Measurements from ENCODE around the gene OGDHL. TPM values are rescaled to one million over a fixed set of nuclear protein-coding genes. Genes with fewer than 3 reads are reported as not detected.

The OGDHL gene
- total and polyA plus RNA-seq, 9 of the 15 experiments (the other 6 are each of a cell fraction or from before 2014, with no cell fraction given) = 0.01 to 1.8 (median 0.91) TPM

- Histone ChIP-seq H2AFZ (ENCODE audit: low read depth, low read length) (no peak overlapping the region), H3K36me3 (ENCODE audit: control insufficient read depth, insufficient read depth, low read length) (no peaks in the 10 kb centered on the region), H3K27me3 (ENCODE audit: control insufficient read depth in 2 of 2, insufficient read depth in 2 of 2, low read length in 2 of 2) (peaks cover 10 to 34% of the 10 kb centered on the region in 2 experiments), H3K4me2 (ENCODE audit: insufficient read depth, low read length) (no peak overlapping the region), H3K9ac (ENCODE audit: insufficient read depth in 1 of 2, low read depth in 2 of 2, low read length in 2 of 2) (no peak overlapping the region), H3K9me3 (replicated peaks; ENCODE audit: control insufficient read depth, insufficient read depth, low read depth, low read length) (no peaks in the 10 kb centered on the region), H3K27ac (ENCODE audit: extremely low read depth, low read depth, low read length) (no peak overlapping the region), H3K79me2 (ENCODE audit: control insufficient read depth, insufficient read depth, low read length) (no peaks in the 10 kb centered on the region), H3K9me1 (ENCODE audit: control insufficient read depth, insufficient read depth, low read length) (no peaks in the 10 kb centered on the region), H3K4me1 (replicated peaks in 1 of 2; ENCODE audit: control insufficient read depth in 2 of 2, insufficient read depth in 2 of 2, low read length in 2 of 2) (no peaks in the 10 kb centered on the region), H4K20me1 (replicated peaks; ENCODE audit: control insufficient read depth, insufficient read depth, low read length) (peaks cover 9% of the 10 kb centered on the region; the same call in 1 of the 2 replicates), H3K4me3 (no peak overlapping the region)
- no peak for FAIRE-seq
- no peak for DNase-seq (ENCODE audit: extremely low read depth in 1 of 4, low spot score in 3 of 4)
- ATAC-seq = no peak
- 0% methylated on average over 3 of the region's 3 CpGs for WGBS (ENCODE audit: insufficient coverage, low coverage, missing lambda C conversion rate)
- CTCF ChIA-PET (ENCODE audit: low intra/inter-chr PET ratio) = no interaction called here
- in situ Hi-C loops (cut with MboI) = no loop called here
- BruUV-seq (replicated peaks) = no TSS peak
- POLR2A ChIA-PET = interaction anchor here (0.9 kb wide), 1 partner anchor 11 kb away, joined by 3 read pairs; no protein-coding TSS in a partner anchor
- intact Hi-C loops (cut with micrococcal nuclease) = no loop called here
- TF ChIP-seq CBX8 (IDR thresholded peaks at IDR 0.05; ENCODE audit: borderline replicate concordance, extremely low read depth, low read depth, low read length, poor library complexity, severe bottlenecking) (no peak), FOXA3 (CRISPR knock-in tag; conservative IDR thresholded peaks at IDR 0.05 in 1 of 2, IDR thresholded peaks at IDR 0.05 in 1 of 2) (no peak), ETV6 (IDR thresholded peaks at IDR 0.05; ENCODE audit: borderline replicate concordance in 1 of 2, low read depth in 2 of 2, low read length in 1 of 2) (no peak), ETV6 (CRISPR knock-in tag; IDR thresholded peaks at IDR 0.05; ENCODE audit: borderline replicate concordance) (no peak), ADNP (tag; IDR thresholded peaks at IDR 0.05) (no peak), ZNF780A (CRISPR knock-in tag; IDR thresholded peaks at IDR 0.05) (no peak), ATF1 (CRISPR knock-in tag; IDR thresholded peaks at IDR 0.05) (no peak), ATF1 (tag; IDR thresholded peaks at IDR 0.05) (no peak), ZNF41 (CRISPR knock-in tag; conservative IDR thresholded peaks at IDR 0.05) (no peak), ZFX (CRISPR knock-in tag; IDR thresholded peaks at IDR 0.05) (no peak), ZNF23 (CRISPR knock-in tag; IDR thresholded peaks at IDR 0.05) (no peak), MAX (CRISPR knock-in tag; IDR thresholded peaks at IDR 0.05) (no peak), ZNF512 (tag; IDR thresholded peaks at IDR 0.05) (no peak), MITF (IDR thresholded peaks at IDR 0.05) (no peak), CBX2 (IDR thresholded peaks at IDR 0.05; ENCODE audit: insufficient read depth, low read length, poor library complexity, severe bottlenecking) (no peak)
Observed at GRCh38 chr10:49700997-49701396, 61.1 kb downstream of the OGDHL start.

All from K562 (cell line).